Measurements from ENCODE around the gene OCRL.

OCRL gene

GRCh38 chrX:129599996-129600395 lies 59.9 kb downstream of the OCRL start:
- no peak for DNase-seq (ENCODE audit: low spot score)
- TF ChIP-seq CTCF (IDR thresholded peaks at IDR 0.05; ENCODE audit: extremely low read depth, missing control alignments): no peak

- peak; percentile 37 for TF ChIP-seq CTCF (IDR thresholded peaks at IDR 0.05; ENCODE audit: extremely low read depth, missing control alignments)
- DNase-seq (ENCODE audit: low spot score): peak; percentile 16
Measured at GRCh38 chrX:129600981-129601424, 60.9 kb downstream of the OCRL start.

- peak; percentile 37 for DNase-seq (ENCODE audit: low spot score)
- TF ChIP-seq CTCF (IDR thresholded peaks at IDR 0.05; ENCODE audit: extremely low read depth, missing control alignments): peak; percentile 31
Measured at GRCh38 chrX:129606918-129607317, 66.9 kb downstream of the OCRL start.

- no peak for DNase-seq (ENCODE audit: low spot score)
- TF ChIP-seq CTCF (IDR thresholded peaks at IDR 0.05; ENCODE audit: extremely low read depth, missing control alignments): no peak
Measured at GRCh38 chrX:129608496-129608895, 68.4 kb downstream of the OCRL start.

GRCh38 chrX:129609395-129609794 lies 69.3 kb downstream of the OCRL start:
- no peak for TF ChIP-seq CTCF (IDR thresholded peaks at IDR 0.05; ENCODE audit: extremely low read depth, missing control alignments)
- no peak for DNase-seq (ENCODE audit: low spot score)

GRCh38 chrX:129612396-129612795 lies 72.3 kb downstream of the OCRL start:
- DNase-seq (ENCODE audit: low spot score): no peak
- no peak for TF ChIP-seq CTCF (IDR thresholded peaks at IDR 0.05; ENCODE audit: extremely low read depth, missing control alignments)

- no peak for DNase-seq (ENCODE audit: low spot score)
- TF ChIP-seq CTCF (IDR thresholded peaks at IDR 0.05; ENCODE audit: extremely low read depth, missing control alignments): no peak
Measured at GRCh38 chrX:129613596-129613995, 73.5 kb downstream of the OCRL start.
